ENCODE data around the gene ZNF584.

- TF ChIP-seq CTCF (IDR thresholded peaks at IDR 0.05; ENCODE audit: low read length) (no peak), EZH2 (optimal IDR thresholded peaks at IDR 0.05; ENCODE audit: low read depth, low read length) (no peak)
Measured at GRCh38 chr19:58368561-58369360, 39.7 kb upstream of the ZNF584 start.
